ENCODE results near the gene RASGRP3.

Gene RASGRP3

DNA sequence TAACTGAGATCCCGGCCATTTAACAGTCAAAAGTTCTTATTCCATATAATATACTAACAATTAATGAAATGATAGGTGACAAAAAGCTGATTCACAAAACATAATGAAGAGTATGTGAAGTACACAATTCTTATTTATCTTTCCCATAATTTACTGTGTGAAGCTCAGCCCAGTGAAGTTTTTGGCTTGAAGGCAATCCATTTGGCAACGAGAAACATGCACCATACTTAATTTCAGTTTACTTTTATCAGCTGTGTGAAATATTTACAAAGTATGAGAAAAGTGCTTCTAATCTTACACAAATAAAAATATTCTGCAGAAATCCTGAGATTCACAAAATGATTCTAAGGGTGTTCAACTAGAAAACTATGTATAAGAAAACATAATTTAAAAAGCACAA lies 110.3 kb downstream of the RASGRP3 start:
- no peak for DNase-seq

GRCh38 chr2:33588232-33588631 lies 111.8 kb downstream of the RASGRP3 start:
- DNase-seq: no peak

- DNase-seq: no peak
Measured at GRCh38 chr2:33589444-33589843, 113.0 kb downstream of the RASGRP3 start.

- no peak for DNase-seq
Measured at GRCh38 chr2:33595385-33595784, 118.9 kb downstream of the RASGRP3 start.

DNA sequence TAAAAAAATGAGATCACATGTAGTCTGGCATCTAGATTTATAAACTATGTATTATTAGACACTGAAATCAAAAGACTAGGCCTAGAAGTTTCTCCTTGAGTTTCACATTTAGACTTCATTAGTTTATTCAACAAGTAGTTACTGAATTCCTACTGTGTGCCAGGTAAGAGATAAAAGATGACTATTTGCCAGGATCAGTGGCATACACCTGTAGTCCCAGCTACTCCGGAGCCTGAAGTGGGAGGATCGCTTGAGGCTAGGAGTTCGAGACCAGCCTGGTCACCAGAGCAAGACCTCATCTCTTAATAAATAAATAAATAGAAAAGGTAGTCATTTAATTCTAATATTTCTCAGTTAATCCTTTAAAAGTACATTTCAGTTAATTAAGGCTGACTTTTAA lies 120.6 kb downstream of the RASGRP3 start:
- DNase-seq: no peak

DNA sequence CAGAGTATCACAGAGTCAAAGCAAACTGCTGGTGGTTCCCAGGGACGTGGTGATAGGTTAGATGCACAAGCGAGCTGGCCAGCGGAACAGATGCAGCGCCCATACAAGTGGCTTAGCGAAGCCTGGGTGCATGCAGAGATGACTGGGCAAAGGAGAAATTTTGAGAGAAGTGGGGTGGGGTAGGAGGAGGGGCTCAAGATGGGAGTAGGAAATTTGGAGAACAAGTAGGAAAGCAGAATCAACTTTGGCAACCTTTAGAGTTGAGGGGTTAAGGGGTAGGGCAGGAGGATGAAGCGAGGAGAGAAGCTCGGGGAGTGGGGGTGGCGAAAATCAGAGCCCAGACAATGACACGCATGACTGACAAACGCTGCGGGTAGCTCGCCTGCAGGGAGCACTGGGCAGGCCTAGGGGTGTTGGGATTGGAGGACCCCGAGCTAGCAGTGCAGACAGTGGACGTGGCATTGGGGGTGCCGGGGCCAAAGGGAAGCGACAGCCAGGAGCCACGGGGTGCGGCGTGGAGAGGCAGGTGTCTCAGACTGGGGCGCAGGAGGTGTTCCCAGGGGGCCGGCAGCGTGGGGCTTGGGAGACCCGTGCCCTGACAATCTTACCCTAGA lies 122.2 kb downstream of the RASGRP3 start:
- peak; percentile 36 for DNase-seq

- peak; percentile 100 for DNase-seq
Measured at GRCh38 chr2:33599175-33599942, 122.9 kb downstream of the RASGRP3 start, which contains the start of gene FAM98A. TSS of gene FAM98A (minus strand) at chr2:33599299. CDS start at chr2:33599221, 78 bp downstream.

DNA sequence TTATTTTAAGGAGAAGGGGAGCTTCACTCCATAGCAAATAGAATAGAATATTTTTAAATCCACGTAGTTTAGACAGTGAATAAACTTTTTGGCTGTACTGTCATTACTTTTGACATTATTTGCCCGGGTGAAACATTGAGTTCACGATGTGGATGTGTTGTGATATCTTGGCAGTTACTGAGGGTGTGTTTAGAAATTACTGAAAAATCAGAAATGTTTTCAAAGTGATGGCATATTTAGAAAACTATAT lies 123.4 kb downstream of the RASGRP3 start:
- no peak for DNase-seq

DNA sequence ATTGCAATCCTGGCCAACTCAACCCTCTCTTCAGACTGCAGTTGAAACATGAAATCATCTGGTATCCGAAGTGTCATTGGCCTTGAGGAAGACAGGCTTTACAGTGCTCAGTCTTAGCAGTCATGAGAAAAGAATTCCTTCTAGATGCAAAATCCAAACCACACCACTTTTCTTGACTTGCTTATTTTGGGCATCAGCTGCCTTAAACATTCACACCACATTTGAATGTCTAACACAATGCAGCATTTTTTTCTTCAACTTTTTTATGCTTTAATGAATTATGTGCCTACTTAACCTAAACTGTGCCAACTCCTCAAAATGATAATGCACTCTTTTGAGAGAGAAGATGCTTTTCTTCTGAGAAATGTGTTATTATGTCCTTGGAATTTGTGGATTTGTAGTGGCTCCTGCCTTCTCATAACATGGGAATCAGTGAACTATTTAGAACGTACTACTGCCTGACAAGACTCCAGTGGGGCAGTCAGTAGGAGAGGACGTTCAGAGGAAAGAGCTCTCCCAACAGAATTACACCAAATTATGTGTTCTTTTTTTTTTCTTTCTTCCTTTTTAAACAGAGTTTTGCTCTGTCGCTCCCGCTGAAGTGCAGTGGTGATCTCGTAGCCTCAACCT lies 125.9 kb downstream of the RASGRP3 start:
- DNase-seq: no peak

- no peak for DNase-seq
Measured at GRCh38 chr2:33603416-33603815, 127.0 kb downstream of the RASGRP3 start.

- DNase-seq: no peak
Measured at GRCh38 chr2:33605056-33605455, 128.6 kb downstream of the RASGRP3 start.

DNA sequence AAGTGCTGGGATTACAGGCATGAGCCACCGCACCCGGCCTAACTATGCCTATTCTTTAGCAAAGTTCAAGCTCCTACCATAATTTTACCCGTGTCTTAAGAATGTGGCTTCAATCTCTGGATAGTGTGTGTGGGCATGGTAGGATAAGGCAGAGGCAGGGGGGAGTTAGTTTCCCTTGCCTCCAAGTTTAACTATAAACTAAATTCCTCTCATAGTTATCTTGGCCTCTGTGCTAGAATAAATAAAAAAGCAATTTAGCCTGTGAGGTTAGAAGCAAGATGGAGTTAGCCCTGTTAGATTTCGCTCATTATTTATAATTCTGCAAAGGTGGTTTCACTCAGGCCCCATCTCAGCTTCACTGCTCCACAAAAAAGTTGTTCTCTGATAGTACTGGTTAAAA lies 129.7 kb downstream of the RASGRP3 start:
- no peak for DNase-seq

DNA sequence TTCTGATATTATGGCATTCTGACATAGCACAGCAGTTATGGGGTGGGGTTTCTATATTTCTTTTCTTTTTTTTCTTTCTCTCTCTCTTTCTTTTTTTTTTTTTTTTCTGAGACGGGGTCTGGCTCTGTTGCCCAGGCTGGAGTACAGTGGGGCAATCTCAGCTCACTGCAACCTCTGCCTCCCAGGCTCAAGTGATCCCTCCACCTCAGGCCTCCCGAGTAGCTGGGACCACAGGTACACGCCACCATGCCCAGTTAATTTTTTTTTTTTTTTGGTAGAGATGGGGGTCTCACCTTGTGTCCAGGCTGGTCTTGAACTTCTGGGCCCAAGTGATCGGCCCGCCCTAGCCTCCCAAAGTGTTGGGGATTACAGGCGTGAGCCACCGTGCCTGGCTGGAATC lies 130.2 kb downstream of the RASGRP3 start:
- no peak for DNase-seq

- no peak for DNase-seq
Measured at GRCh38 chr2:33607251-33607721, 130.8 kb downstream of the RASGRP3 start.

GRCh38 chr2:33607905-33608304 lies 131.5 kb downstream of the RASGRP3 start:
- DNase-seq: no peak

- DNase-seq: no peak
Measured at GRCh38 chr2:33614190-33614589, 137.7 kb downstream of the RASGRP3 start.

Data from CD4-positive, alpha-beta T cell treated with Interleukin-6 for 4 hours (primary cell).